ENCODE measurements around the gene ADAP1.
A peak's percentile ranks its signal among the peaks of the same experiment; 100 is the strongest.

Gene ADAP1

DNA sequence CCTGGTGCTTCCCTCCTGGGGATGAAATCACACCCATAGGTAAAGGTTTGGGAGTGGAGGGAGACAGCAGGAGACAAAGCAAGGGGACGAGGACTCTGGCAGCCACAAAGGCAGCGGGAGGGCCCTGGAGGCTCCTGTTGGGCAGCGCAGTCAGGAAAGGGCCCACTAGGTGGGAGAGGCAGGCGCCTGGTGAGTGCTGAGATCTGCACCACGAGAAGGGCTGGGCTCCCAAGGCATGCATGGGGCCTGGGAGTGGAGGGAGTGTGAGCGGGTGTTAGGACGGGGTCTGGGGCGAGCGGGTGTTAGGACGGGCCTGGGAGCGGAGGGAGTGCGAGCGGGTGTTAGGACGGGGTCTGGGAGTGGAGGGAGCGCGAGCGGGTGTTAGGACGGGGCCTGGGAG is 65.1 kb downstream of the ADAP1 start:
- DNase-seq: no peak

DNA sequence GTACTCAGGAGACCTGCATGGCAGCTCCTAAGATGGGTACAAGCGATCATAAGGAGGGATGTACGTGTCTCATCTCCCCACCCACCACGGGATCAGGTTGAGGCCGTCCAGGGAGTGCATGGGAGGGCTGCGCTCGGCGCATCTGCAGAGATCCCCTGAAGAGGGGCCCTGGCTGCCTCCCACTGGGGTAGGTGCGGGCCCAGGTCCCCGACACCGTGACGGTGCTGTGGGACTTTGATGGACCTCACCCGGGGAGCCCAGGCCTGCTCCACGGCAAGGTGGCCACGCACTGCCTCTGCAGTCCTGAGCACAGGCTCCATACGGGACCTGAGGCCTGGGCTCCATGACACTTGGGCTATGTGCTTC is 65.5 kb downstream of the ADAP1 start:
- no peak for DNase-seq

DNA sequence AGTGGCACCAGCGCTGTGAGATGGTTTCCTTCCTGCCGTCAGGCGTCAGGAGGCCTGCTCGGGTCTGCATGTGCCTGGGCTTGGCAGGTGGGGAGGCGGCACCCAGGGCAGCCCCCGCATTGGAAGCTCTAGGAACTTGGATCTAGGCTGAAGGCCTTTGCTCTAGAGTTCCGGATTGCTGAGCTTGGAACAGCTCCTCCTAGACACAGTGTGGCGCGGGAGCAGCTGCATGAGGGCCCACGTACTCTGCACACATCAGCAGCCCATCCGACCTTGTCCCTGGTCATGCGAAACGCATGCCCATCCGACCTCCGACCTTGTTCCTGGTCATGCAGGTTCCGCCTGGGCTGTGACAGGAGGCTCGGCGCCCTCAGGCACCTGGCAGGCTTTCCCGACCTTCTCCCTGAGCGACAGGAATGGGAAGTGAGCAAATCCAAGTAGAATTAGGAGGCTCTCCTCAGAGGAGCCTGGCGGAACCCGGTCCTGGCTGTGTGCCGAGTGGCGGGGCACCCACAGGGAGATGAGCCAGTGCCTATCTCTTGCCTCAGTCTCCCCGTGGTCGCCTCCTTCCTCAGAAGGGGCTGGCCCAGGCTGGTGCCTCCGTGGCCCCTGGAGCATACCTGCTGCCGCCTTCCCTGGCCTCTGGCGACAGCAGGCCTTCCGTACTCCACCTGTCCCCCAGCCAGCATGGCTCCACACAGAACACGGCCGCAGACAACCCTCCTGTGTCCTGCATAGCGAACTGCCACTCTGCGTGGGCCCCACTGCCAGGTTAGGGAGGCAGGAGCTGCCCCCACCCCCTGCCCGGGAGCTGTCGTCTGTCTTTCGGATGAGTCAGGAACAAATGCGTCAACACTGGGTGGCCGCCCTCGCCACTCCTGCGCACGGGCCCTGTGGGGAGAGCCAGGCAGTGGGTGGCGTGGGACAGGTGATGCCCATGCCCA is 66.1 kb downstream of the ADAP1 start:
- no peak for DNase-seq

- DNase-seq: no peak
These were observed 67.0 kb downstream of the ADAP1 start for GRCh38 chr7:887488-887820.

DNA sequence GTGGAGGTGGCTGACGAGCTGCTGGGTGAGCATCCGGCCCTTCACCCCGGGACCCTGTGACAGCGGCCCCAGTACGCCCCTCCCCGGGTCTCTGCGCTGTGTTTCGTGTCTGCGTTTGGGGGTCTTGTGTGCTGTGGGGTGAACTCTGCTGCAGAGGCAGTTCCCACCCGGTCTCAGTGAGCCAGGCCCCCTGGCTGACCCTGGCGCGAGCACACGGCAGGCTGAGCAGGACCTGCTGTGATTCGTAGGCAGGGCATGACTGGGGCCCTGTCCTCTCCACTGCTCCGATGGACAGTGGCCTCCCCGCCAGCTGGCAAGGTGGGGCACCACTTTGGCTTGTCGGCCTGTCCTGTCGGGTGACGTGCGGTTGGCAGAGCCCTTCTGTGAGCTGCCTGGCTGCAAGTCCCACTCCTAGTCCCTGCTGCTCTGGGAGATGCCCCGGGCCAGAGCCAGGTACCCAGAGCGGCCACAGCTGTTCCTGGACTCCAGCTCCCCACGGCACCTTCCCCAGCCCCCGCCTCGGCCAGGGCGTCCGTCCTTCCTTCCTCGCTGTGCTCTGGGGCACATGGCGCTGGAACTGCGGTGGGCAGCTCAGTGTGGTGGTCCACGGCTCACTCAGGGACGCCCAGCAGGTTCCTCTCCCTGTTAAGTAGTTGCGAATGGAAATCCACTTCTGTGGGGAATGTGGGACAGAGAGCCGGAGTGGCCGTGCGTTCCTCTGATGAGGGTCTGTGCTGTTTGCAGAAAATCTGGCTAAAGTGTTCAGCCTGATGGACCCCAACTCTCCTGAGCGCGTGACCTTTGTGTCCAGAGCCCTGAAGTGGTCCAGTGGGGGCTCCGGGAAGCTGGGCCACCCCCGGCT is 67.6 kb downstream of the ADAP1 start:
- DNase-seq: no peak

DNA sequence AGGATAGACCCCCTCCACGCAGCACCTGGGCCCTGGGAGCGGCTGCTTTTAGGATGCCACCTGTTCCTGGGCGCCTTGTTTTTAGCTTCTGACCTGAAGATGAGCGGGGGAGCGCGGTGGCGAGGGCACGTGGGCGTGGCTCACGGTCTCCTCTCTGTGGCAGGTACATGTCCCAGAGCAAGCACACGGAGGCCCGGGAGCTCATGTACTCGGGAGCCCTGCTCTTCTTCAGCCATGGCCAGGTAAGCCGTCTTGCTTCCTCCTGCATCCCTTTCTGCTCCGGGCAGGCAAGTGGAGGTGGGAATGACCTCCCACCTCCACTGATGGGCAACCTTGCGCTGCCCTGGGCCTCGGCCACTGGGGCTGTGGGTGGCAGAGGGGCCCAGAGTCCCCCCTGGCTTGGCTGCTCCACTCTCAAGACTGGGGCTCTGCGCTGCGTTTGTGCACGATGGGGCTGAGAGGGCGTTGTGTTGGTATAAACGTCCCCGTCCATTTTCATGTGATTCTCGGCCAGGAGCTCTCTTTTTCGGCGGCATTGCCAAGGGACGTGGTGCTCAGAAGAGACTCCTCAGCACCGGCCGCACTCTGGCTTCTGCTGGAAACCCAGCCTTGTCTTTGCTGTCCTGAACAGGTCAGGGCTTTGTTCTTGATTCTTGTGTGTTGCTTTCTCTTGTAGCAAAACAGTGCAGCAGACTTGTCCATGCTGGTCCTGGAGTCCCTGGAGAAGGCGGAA is 68.4 kb downstream of the ADAP1 start:
- DNase-seq: no peak

DNA sequence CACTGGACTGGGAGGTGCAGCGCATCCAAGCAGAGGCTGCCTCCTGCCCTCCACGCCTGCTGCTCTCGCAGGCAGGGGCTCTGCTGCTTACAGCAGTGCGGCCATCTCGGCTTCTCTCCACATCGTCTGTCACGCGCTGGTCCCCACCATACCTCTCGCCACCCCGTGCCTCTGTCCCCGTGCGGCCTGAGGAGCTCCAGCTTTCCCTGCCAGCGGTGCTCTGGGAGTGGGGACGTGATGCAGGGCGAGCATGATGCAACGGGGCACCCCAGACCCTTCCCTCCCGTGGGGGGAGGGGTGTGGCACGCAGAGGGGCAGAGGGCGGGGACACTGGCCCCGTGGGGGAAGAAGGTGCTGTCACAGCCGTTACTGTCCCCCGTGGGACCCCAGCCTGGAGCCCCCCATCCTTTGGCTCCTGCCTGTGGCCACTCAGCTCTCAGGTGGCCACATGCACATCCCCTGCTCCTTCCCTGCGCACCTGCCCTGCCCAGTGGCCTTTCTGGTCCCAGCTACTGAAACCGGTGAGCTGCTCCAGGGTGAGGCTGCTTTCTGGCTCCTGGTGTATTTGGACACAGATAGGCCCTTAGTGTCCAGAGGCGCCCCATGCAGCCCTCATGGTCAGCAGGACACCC is 69.1 kb downstream of the ADAP1 start:
- DNase-seq: no peak

- no peak for DNase-seq
These were observed 70.1 kb downstream of the ADAP1 start for GRCh38 chr7:884191-885003.

- no peak for DNase-seq
These were observed 71.1 kb downstream of the ADAP1 start for GRCh38 chr7:883055-884021.

GRCh38 chr7:882336-883035 is 72.0 kb downstream of the ADAP1 start:
- no peak for DNase-seq

GRCh38 chr7:881441-882234 is 72.8 kb downstream of the ADAP1 start:
- no peak for DNase-seq

- DNase-seq: no peak
These were observed 74.0 kb downstream of the ADAP1 start for GRCh38 chr7:880450-880849.

DNA sequence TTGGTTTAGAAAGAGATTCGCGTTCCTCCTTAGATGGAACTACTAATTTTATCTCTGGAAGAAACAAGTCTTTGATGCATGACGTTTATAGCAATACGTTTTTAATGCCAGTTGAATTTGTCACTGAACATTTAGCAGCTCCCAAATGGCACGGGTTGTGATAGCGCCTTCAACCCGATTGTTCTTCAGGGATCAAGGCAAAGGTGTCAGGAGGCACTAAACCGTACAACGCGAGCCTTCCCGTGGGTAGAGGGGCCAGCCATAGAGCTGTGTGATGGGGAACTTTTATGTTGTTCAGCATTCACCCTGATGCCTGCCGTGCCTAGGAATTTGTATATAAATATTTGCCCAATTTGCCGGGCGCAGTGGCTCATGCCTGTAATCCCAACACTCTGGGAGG is 74.8 kb downstream of the ADAP1 start:
- DNase-seq: no peak

GRCh38 chr7:879093-879492 is 75.4 kb downstream of the ADAP1 start:
- DNase-seq: no peak

DNA sequence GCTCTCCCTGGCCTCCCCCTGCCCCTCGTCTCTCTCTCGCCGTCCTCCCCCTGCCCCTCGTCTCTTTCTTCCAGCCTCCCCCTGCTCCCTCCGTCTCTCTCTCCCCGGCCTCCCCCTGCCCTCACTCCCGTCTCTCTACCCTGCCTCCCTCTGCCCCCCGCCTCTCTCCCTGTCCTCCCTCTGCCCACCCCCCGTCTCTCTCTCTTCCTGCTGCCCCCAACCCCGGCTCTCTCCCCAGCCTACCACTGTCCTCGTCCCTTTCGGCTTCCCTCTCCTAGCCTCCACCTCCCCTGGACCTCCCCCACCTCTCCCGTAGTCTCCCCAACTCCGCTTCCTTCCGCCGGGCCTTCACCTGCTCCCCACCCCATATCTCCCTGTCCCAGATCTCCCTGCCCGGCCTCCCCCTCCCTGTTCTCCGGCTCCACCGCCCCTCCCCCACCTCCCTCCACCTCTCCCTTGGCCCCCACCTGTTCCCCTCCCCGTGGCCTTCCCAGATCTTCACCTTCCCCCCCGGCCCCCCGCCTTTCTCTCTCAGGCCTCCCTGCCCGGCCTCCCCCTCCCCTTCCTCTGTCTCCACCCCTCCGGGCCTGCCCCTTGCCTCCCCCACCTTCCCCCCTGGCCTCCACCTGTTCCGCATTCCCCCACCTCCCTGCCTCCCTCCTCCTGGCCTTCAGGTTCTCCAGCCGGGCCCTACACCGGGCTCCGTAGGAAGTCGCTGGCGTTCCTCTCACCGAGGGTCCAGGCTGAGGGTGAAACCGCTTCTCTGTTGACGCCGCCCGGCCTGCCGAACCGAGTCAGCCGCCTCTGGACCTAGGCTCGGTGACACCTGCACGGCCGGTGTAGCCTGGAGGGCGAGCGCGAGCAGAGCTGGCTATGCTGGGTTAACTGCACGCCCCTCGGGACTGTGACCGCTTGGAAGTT is 76.9 kb downstream of the ADAP1 start:
- no peak for DNase-seq

DNA sequence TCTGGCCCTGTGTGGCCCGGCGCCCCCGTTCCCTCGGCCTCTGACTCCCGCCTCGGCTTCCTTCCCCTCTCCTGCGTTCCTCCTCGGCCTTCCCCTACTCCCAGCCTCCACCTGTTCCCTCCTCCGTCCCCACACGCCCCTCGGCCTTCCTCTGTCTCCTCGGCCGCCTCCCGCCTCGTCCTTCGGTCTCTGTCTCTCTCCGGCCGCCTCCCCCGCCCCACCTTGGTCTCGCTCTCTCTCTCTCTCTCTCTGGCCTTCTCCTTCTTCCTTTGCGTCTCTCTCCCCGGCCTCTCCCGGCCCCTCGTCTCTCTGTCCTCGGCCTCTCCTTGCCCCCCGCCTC is 77.5 kb downstream of the ADAP1 start:
- DNase-seq: peak; percentile 55

GRCh38 chr7:876077-876971 is 78.2 kb downstream of the ADAP1 start, which contains the start of gene GET4:
GET4 (plus strand) TSS chr7:876554; CDS start chr7:876646, 92 bp downstream.
- DNase-seq: peak; percentile 92

Data from EL (cell line).